ENCODE results near the gene ROR2.

Gene ROR2

DNA sequence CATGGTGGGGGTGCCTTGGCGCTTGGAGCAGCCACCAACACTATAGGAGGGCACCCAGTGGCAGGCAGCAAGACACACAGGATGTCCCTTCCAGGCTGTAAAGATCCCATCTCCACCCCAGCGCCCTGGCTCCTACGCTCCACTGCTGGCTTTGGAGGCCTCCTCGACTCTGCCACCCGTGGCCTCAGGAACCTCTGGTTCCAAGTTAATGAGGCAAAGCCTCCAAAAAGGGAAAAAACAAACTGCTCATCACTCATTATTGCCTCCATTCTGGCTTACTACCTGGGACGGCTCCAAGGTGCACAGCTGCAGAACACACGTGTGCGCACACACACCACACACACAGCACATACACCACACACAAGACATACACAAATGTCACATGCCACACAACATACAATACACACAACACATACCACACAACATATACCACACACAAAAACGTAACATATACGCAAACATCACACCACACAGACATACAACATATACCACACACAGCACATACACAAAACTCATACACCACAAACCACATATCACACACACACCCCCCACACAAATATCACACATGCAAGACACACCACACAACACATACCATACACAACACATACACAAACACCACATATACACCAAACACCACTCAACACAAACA, 45.3 kb downstream of the ROR2 start:
- DNase-seq: no peak
- intact Hi-C loops (cut with DNase I): no loop called here

DNA sequence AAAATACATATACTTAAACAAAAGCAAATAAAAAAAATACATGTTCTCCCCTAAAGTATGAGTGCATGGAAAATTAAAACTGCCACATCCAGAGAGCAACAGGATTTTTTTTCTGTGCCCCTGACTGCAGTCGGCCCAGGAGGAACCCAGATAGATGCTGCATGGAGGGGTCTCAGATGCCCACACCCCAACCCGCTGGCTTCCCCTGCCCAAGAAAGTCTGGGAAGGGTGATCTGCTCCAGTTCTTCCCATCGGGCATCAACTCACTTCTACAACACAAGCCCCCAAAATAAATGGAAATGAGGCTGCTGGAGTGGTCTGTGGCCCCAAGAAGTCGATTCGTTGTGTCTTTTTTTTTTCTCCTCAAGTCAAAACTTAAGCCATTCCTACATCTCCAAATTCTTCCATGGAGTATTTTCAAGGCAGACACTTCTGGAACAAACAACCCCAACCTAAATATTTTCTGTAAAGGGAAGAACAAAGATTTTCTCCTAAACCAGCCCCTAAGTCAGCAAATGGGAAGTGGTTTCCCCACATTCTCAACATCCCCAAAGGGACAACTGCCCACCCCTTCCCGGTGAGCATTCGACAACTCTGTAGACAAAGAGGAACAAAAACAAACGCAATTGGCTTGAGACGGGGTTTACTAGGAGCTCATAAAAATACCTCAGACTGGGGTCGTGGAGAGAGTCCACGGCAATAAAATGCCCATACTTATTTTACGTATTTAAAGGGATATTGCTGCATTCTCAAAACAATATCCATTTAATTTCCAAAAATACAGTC, 46.7 kb downstream of the ROR2 start:
- intact Hi-C loops (cut with DNase I): no loop called here
- no peak for DNase-seq

- no peak for DNase-seq
- intact Hi-C loops (cut with DNase I): no loop called here
Observed at GRCh38 chr9:91902475-91903125, 47.4 kb downstream of the ROR2 start.

DNA sequence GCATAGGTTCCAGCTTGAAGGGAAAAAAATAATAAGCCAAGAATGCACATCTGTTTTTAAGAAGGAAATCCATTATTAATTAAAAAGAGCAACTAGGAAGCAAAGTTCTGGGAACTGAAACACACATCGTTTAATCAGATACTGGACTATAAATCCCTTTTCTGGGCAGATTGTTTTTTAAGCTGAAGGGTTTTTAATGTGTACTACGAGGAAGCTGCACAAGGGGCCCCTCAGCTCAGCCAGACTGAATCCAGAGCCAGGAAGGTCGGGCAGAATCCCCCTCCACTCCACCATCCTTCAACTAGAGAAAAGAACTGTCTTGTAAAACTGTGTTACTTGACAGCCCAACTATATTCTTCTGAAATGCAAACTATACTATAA, 49.2 kb downstream of the ROR2 start:
- intact Hi-C loops (cut with DNase I): no loop called here
- no peak for DNase-seq

GRCh38 chr9:91900055-91900796, 49.8 kb downstream of the ROR2 start:
- peak in 1 of 10 donors; percentile 66 for DNase-seq

DNA sequence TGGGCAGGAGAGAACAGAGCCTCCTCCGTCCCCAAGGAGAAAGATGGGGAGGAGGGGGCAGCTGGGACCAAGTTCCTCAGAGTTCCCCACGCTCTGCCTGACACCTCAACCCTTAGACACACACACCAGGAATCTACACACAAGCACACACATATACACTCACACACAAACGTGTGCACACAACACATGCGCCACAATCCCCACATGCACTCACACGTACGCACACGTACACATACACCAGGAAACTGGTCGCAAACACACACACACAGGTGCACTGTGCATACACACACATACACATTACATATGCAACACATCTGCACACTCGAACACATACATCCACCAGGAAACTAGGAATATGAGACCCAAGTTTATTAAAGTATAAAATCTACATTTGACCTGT, 50.4 kb downstream of the ROR2 start:
- no peak for DNase-seq
- intact Hi-C loops (cut with DNase I): no loop called here

More at GRCh38 chr9:91900055-91900796, 49.8 kb downstream of the ROR2 start:
- intact Hi-C loops (cut with DNase I): no loop called here

- intact Hi-C loops (cut with DNase I): no loop called here
- no peak for DNase-seq
Observed at GRCh38 chr9:91899219-91899563, 50.8 kb downstream of the ROR2 start.

GRCh38 chr9:91898451-91899218, 51.4 kb downstream of the ROR2 start:
- intact Hi-C loops (cut with DNase I): no loop called here
- no peak for DNase-seq

DNA sequence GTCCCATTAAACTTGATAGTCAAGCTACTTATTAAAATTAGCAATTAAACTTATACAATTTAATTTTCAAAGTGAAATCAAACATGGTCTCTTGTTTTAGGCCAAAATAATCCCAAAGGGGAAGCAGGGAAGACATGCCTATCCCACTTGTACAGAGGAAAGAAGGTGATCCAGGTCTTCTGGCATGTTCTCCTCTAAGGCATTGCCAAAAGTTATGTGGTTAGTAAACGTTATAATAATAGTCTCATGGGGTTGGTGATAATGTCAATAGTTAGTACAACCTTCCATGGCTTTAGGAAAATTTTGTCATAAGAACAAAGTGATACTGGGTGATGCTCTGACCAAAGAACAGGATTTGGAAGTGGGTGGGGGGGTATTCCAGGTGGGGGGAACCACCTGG, 52.8 kb downstream of the ROR2 start:
- no peak for DNase-seq
- intact Hi-C loops (cut with DNase I): no loop called here

DNA sequence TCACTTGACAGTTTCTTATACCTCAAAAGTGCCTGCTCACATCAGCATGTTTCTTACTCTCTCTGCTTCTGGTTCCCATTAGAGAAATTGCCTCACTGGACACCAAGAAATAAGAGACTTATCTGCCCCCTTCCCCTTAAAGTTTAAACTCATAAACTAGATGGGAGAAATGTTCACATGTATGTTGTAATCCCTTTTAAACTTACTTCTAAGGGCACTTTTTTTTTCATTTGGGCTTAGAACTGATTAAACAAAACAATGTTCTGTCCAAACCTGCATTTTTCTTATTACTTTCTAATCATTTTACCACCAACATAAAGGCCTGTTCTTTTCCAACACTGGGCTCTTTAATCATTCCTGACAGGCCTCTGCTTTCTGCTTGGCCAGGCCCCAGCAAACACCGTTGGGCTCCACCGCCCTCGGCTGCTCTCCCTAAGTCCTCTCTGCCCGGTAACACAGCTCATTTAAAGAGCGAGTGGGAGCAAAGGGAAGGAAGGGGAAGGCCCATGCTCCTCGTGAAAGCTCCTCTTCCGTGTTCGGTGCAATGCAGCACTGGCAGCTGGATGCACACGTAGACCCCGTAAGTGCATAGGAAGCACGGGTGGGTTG, 53.4 kb downstream of the ROR2 start:
- DNase-seq: no peak
- intact Hi-C loops (cut with DNase I): no loop called here

DNA sequence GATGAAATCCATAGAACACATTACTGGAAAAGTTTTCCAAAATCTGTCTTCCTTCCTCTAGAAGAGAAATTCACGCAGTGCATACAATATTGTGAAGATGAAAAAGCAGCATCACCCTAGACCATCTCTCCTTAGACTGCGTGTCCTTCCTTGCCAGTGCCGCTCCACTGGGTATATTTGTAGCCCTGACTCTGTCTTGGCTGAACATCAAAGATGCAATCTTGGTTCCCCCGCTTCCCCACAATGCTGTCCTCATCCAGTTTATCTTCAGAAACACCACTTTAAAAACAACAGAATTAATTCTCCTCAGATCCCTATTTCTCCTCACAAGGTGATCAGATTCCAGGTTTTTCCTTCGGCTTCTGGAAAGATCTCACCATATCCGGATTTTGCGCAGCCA, 53.9 kb downstream of the ROR2 start:
- intact Hi-C loops (cut with DNase I): no loop called here
- no peak for DNase-seq

DNA sequence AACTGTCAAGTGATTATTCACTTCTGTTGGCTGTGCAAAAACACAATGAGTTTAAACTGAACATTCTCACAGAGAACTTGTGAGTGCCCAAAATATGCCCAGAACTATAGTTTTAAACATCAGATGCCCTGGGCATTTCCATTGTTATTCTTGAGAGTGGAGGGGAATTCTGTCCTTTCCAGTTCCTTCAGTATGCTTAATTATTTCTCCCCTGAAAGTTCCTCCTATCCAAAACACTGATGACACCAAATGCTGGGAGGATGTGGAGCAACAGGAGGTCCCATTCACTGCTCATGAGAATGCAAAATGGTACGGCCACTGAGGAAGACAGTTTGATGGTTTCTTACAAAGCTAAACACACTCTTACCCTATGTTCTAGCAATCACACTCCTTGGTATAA, 55.5 kb downstream of the ROR2 start:
- no peak for DNase-seq
- intact Hi-C loops (cut with DNase I): no loop called here

DNA sequence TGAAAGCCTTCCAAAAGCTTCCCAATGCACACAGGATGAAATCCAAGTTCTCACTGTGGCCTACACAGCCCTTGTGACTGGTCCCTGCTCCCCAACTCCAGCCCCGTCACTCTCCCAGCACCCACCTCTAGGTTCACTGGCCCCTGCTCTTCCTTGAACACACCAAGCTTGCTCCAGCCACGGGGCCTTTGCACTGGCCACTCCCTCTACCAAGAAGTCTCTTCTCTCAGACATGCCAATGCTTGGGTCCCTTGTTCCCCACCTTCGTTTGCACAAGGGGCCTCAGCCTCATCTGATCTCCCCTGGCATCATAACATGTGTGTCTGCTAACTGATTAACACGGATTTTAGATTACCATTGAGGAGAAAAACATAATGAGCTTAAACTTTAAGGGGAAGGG, 56.0 kb downstream of the ROR2 start:
- no peak for DNase-seq
- intact Hi-C loops (cut with DNase I): no loop called here

DNA sequence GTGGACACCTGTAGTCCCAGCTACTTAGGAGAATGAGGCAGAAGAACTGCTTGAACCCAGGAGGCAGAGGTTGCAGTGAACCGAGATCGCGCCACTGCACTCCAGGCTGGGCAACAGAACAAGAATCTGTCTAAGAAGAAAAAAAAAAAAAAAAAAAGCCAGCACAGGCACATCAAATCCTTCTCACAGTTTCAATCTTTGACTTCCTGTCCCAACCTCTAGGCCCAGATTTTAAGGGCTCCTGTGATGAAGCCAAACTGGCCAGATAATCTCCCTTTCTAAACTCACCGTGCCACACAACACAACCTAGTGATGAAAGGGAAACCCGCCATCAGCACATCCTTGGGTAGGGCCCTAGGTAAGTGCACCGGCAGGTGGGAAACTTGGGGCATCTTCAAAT, 58.1 kb downstream of the ROR2 start:
- intact Hi-C loops (cut with DNase I): no loop called here
- no peak for DNase-seq

- intact Hi-C loops (cut with DNase I): no loop called here
- DNase-seq: no peak
Observed at GRCh38 chr9:91890662-91891061, 59.4 kb downstream of the ROR2 start.

DNA sequence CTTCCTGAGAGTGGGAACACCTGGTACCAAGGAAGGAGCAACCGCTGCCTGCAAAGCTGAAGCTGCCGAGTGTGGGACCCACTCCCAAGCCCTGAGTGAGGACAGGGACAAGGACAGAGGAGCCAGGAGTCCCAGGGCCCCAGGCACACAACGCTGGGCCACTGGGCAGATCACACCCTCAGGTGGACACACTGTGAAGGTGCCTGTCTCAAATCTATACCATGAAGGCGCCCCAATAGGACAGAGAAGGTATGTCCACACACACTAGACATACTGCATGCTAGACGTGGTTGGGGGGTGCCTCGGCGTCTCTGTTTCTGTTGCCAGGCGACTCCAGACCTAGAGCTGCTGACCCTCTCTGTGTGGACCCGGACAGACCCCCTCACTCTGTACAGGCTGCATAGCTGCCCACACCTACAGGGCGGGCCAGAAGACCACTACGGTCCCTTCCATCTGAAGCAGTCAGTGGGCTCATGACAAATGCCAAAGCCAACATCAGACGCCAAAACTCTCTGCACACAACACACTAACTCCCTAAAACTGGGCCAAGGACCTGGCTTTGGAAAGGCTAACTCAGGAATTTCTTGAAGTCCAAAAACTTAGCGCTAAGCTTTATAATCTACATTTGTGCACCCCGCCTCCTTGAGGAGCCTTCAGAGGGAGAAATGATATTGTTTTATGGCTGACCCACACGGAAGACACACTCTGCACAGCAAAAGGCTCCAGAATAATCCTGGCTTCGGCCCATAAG, 60.7 kb downstream of the ROR2 start:
- intact Hi-C loops (cut with DNase I): no loop called here
- no peak for DNase-seq

GRCh38 chr9:91886414-91887076, 63.5 kb downstream of the ROR2 start:
- intact Hi-C loops (cut with DNase I): no loop called here

GRCh38 chr9:91885746-91886413, 64.1 kb downstream of the ROR2 start:
- intact Hi-C loops (cut with DNase I): no loop called here

More at GRCh38 chr9:91886414-91887076, 63.5 kb downstream of the ROR2 start:
- DNase-seq: no peak

More at GRCh38 chr9:91885746-91886413, 64.1 kb downstream of the ROR2 start:
- DNase-seq: no peak
